Uterine smooth muscle cell (primary cell): ENCODE data around the gene CLDN9. TPM values are rescaled to one million over a fixed set of nuclear protein-coding genes. Genes with fewer than 3 reads are reported as not detected.

Experiments
- total RNA-seq: library from RNA; depleted of rRNA; stranded (reverse); fragments of >200 nt; gene quantifications from 2 replicates; pipeline ENCODE4 v1.2.3, GENCODE V29; 2014

CLDN9 gene
- not detected in 2 replicates for total RNA-seq

DNA sequence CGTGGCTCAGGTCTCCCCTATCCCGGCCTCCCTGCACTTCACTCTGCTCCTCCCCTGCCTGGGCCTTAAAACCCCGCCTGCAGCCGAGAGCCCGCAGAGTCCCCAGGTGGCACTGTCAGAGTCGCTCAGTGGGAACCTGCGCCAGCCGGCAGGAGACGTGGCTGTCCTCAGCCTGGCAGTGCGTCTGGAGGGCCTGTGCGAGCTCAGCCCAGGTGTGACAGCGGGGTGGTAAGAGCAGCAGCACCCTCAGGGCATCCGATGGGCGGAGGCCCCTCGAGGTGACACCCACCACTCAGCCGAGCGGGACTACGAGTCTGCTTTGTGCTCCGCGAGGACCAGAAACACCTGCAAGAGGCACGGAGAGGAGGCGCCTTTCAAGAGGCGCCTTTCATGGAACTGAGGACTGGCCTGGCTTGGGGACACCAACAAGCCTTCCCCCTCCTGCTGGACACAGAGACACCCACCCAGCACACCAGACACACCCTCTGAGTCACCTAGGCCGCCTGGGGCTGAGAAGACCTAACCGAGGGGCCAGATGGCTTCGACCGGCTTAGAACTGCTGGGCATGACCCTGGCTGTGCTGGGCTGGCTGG lies at the start of gene CLDN9:
Gene CLDN9, plus strand, starts transcription at position 96 of the 593 bp plus-strand sequence. Its CDS starts 440 bp downstream, at position 536.

DNA sequence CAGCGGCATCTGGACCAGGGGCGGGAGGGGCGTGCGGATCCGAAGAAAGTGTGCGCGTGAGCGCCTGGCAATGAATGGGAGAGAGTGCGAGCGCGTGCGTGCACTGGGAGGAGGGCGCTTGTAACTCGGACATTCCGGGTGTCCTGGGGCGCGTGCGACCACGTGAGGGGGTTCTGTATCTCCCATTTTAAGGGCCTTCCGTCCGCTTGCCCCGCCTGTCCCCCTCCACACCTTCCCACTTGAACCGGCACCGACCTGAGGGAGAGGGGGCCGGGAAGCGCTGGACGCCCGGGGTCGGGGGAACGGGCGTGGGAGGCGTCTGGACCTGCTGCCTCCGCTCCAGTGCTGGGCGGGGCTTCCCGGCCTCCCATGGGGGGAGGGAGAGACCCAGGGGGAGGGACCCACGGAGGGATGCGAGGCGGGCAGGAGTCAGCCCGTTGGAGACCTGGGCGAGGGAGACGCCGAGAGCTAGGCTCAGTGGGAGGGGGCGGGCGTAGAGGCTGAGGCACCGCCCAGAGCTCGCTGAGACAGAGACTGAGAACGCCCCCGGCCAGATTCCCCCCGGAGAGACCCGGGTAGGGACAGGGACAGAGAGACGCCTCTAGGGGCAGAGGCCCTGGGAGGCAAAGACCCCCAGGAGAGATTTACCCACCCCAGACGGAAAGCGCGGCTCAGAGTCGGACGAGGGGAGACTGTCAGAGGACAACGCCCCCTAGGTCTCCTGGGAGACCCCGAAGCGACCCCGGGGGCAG lies 48.8 kb upstream of the CLDN9 start, which contains the start of gene KREMEN2:
Gene KREMEN2, plus strand, starts transcription at position 553 of the 752 bp plus-strand sequence. CDS start 246 bp downstream, outside the sequence.

GRCh38 chr16:2968738-2969544 lies 43.8 kb upstream of the CLDN9 start, which contains the start of gene PAQR4:
TSS of gene PAQR4 (plus strand) at chr16:2969348. CDS start at chr16:2969675, 327 bp downstream.

GRCh38 chr16:2980227-2981176 lies 32.2 kb upstream of the CLDN9 start, which contains the start of gene PKMYT1:
TSS of gene PKMYT1 (minus strand) at chr16:2980446. CDS start at chr16:2979657, 789 bp downstream.

GRCh38 chr16:3017794-3018506 lies 5.2 kb downstream of the CLDN9 start, which contains the start of gene CLDN6:
TSS of gene CLDN6 (minus strand) at chr16:3018183. CDS start at chr16:3016021, 2,162 bp downstream.

GRCh38 chr16:3020247-3020603 lies 7.5 kb downstream of the CLDN9 start, which contains the start of gene TNFRSF12A:
TSS of gene TNFRSF12A (plus strand) at chr16:3020368. CDS start at chr16:3020398, 30 bp downstream.

DNA sequence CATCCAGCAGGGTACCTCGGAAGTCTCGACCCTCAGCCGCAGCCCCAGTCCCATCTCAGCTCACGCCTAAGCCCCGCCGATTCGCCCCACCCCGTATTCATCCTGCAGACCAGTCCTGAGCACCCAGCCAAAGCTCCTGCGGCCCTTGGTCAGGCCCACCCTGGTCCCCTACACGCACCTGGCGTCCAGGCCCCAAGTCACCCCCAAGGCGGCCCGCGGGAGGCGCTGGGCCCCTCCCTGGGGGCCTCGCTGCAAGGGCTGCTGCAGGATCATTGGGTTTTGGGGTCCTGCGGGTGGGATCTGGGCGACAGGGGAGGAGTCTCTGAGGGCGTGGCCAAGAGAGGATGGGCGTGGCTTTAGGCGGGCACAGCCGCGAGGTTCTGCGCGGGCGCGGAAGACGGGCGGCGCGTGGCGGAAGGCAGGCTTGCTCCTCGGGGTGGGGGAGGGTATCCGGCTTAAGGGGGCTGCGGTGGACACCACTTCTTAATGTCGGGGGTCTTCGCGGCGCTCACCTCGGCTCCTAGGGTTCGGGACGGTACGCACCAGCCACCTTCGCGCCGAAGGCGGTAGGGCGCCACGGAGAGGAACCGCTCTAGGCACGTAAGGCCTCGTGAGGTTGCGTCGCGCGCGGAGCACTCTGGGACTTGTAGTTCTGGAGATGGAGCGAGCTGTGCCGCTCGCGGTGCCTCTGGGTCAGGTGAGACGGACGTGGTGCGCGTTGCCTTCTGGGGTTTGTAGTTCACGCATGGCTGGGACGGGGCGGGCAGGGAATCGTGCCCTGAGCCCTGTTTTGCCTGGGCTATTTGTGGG lies 11.2 kb downstream of the CLDN9 start, which contains the start of the genes HCFC1R1 and THOC6:
Gene HCFC1R1, minus strand, starts transcription at position 274 of the 810 bp plus-strand sequence. Its CDS starts 1 bp downstream, at position 273.
Gene THOC6, plus strand, starts transcription at position 367 of the 810 bp plus-strand sequence. Its CDS starts 292 bp downstream, at position 659.

DNA sequence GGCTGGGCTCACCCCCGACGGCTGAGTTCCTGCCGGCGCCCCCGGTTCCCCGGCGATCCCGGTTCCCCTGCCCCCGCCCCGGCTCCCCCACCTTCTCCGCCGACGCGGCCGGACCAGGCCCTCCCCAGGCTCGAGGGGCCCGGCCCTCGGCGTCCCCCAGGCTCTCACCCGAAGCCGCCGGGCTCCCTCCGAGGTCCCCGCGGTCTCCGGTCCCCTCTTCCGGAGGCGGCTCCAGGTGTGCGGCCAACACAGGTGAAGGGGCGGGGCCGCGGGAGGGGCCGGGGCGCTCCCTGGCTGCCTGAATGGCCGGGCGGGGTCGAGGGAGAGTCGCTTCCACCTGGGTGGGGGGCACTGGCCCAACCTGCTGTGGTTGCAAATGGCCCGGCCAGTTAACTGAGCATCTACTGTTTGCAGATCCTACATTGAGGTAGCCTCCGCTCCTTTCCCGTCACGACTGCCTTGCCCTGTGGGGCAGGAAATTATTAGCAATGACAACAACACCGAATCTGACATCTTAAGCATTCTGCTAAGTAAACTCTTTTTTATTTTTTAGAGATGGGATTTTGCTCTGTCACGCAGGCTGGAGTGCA lies 24.1 kb downstream of the CLDN9 start, which contains the start of gene BICDL2:
Gene BICDL2, minus strand, starts transcription at position 219 of the 590 bp plus-strand sequence. CDS start 1,448 bp downstream, outside the sequence.

GRCh38 chr16:3045758-3046640 lies 33.3 kb downstream of the CLDN9 start, which contains the start of gene MMP25:
TSS of gene MMP25 (plus strand) at chr16:3046561. CDS start at chr16:3046918, 357 bp downstream.

Other genes starting within 250 kb of the CLDN9 start
- gene ELOB, start 235.6 kb upstream of the CLDN9 start, total RNA-seq, result 377 and 396 TPM in 2 replicates
- gene PRSS33, start 225.4 kb upstream of the CLDN9 start, total RNA-seq, result not detected in 2 replicates
- not detected in 2 replicates for gene PRSS41, start 214.5 kb upstream of the CLDN9 start, total RNA-seq
- gene PRSS21, start 195.7 kb upstream of the CLDN9 start, total RNA-seq, result 1.6 and 3.4 TPM in 2 replicates
- gene ZG16B, start 182.6 kb upstream of the CLDN9 start, total RNA-seq, result 0.55 and 0.87 TPM in 2 replicates
- 0.12 and 1.5 TPM in 2 replicates for gene PRSS22, start 154.8 kb upstream of the CLDN9 start, total RNA-seq
- gene FLYWCH2, start 129.7 kb upstream of the CLDN9 start, total RNA-seq, result 65.2 and 78.6 TPM in 2 replicates
- 50.8 and 70.2 TPM in 2 replicates for gene FLYWCH1, start 101.0 kb upstream of the CLDN9 start, total RNA-seq
- gene KREMEN2, start 48.6 kb upstream of the CLDN9 start, total RNA-seq, result 0.11 TPM in 1 of 2 replicates, not detected in the other
- gene PAQR4, start 43.6 kb upstream of the CLDN9 start, total RNA-seq, result 3.6 and 11.2 TPM in 2 replicates
- 3.5 and 16.8 TPM in 2 replicates for gene PKMYT1, start 32.5 kb upstream of the CLDN9 start, total RNA-seq
- not detected in 2 replicates for gene CLDN6, start 5.3 kb downstream of the CLDN9 start, total RNA-seq
- 269 and 359 TPM in 2 replicates for gene TNFRSF12A, start 7.4 kb downstream of the CLDN9 start, total RNA-seq
- gene HCFC1R1, start 11.0 kb downstream of the CLDN9 start, total RNA-seq, result 4.6 and 17.7 TPM in 2 replicates
- gene THOC6, start 11.1 kb downstream of the CLDN9 start, total RNA-seq, result 31.4 and 32.7 TPM in 2 replicates
- under 0.01 and 0.25 TPM in 2 replicates for gene BICDL2, start 24.0 kb downstream of the CLDN9 start, total RNA-seq
- gene MMP25, start 33.6 kb downstream of the CLDN9 start, total RNA-seq, result under 0.01 and 0.11 TPM in 2 replicates
- gene IL32, start 52.7 kb downstream of the CLDN9 start, total RNA-seq, result 1.9 and 8.6 TPM in 2 replicates
- not detected in 2 replicates for gene ZSCAN10, start 86.4 kb downstream of the CLDN9 start, total RNA-seq
- 20.5 and 24.1 TPM in 2 replicates for gene ZNF205, start 99.7 kb downstream of the CLDN9 start, total RNA-seq
- 7.4 and 9.5 TPM in 2 replicates for gene ZNF213, start 122.1 kb downstream of the CLDN9 start, total RNA-seq
- not detected in 2 replicates for gene OR1F1, start 175.3 kb downstream of the CLDN9 start, total RNA-seq
- 8.1 and 9.2 TPM in 2 replicates for gene ZNF200, start 222.2 kb downstream of the CLDN9 start, total RNA-seq
- gene MEFV, start 243.7 kb downstream of the CLDN9 start, total RNA-seq, result 0.12 TPM in 1 of 2 replicates, not detected in the other